Ascending aorta (tissue), 2 donors: ENCODE results near the gene RAB40C. TPM values are rescaled to one million over a fixed set of nuclear protein-coding genes. Genes with fewer than 3 reads are reported as not detected.
A peak's percentile ranks its signal among the peaks of the same experiment; 100 is the strongest.

Experiments
- DNase-seq, 2 donors: peaks; one replicate each; pipeline ENCODE4 v3.0.0-alpha.2; 2019; ENCODE audit warnings: low spot score in 2 of 2
- H3K27ac ChIP-seq, 2 donors: fragments of 200-600 bp; sonication (generic); one replicate each; pipeline ENCODE4 v1.5.1; 2016 to 2017; ENCODE audit warnings: mild to moderate bottlenecking in 1 of 2
- H3K27me3 ChIP-seq: fragments of 200-600 bp; sonication (generic); one replicate; pipeline ENCODE4 v1.5.1; 2017
- H3K36me3 ChIP-seq, 2 donors: fragments of 200-600 bp; sonication (generic); one replicate each; pipeline ENCODE4 v1.5.1; 2016
- H3K4me1 ChIP-seq, 2 donors: fragments of 200-600 bp; sonication (generic); one replicate each; pipeline ENCODE4 v1.5.1; 2016 to 2017; ENCODE audit warnings: mild to moderate bottlenecking in 1 of 2
- H3K4me3 ChIP-seq, 2 donors: fragments of 200-600 bp; sonication (generic); one replicate each; pipeline ENCODE4 v1.5.1; 2016 to 2017; ENCODE audit warnings: mild to moderate bottlenecking in 1 of 2
- H3K9me3 ChIP-seq, 2 donors: fragments of 200-600 bp; sonication (generic); one replicate each; pipeline ENCODE4 v1.5.1; 2016
- intact Hi-C: fragments of 100-400 bp; cut with DNase I; formaldehyde crosslinking; loops from one replicate; pipeline ENCODE4 v1.15.1; 2023
- total RNA-seq: library from RNA; depleted of rRNA; stranded (reverse); fragments of >200 nt; gene quantifications from one replicate; pipeline ENCODE4 v1.1.0, GENCODE V29; 2016
- TF ChIP-seq, protein P1 (sequence below), 3 experiments: fragments of 200-600 bp in 2 of 3; fragments of 450-650 bp in 1 of 3; sonication (generic) in 2 of 3; IDR thresholded peaks; one replicate each; pipeline ENCODE4 v1.5.1; 2016 to 2019; ENCODE audit warnings: antibody characterized with exemption in 3 of 3, mild to moderate bottlenecking in 1 of 3, moderate library complexity in 1 of 3

The RAB40C gene
- total RNA-seq, 1 donor from 2014 or later = 29.8 TPM

DNA sequence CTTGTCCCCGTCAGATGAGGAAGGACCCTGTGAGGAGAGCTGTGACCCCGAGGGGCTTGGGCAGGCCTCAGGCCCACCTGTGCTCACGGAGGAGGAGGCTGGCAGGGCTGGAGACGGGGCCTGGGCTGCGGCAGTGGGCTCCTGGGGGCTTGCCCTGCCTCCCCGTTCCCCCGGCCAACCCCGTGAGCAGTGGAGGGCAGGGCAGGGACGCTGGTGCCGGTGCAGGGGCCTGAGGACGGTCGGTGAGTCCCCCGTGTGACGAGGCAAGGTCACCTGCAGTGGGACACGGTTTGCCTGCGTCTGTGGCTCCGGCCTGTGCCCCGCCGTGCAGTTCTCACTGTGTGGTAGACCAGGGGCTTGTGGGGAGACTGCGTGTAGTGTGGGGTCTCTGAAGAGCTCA lies 69.8 kb downstream of the RAB40C start:
- intact Hi-C loops = loop anchor here (2.0 to 10.0 kb wide), 2 partner anchors 23 to 265 kb away; partner anchors contain the start of genes METTL26 and NME4
- TF ChIP-seq, protein P1, sequence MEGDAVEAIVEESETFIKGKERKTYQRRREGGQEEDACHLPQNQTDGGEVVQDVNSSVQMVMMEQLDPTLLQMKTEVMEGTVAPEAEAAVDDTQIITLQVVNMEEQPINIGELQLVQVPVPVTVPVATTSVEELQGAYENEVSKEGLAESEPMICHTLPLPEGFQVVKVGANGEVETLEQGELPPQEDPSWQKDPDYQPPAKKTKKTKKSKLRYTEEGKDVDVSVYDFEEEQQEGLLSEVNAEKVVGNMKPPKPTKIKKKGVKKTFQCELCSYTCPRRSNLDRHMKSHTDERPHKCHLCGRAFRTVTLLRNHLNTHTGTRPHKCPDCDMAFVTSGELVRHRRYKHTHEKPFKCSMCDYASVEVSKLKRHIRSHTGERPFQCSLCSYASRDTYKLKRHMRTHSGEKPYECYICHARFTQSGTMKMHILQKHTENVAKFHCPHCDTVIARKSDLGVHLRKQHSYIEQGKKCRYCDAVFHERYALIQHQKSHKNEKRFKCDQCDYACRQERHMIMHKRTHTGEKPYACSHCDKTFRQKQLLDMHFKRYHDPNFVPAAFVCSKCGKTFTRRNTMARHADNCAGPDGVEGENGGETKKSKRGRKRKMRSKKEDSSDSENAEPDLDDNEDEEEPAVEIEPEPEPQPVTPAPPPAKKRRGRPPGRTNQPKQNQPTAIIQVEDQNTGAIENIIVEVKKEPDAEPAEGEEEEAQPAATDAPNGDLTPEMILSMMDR (IDR thresholded peaks at IDR 0.05) = no peak
- H3K4me3 ChIP-seq = no peak overlapping the region
- H3K27me3 ChIP-seq = no peaks in the 10 kb centered on the region
- no peak for DNase-seq
- peaks cover 4 to 7% of the 10 kb centered on the region in 2 donors for H3K36me3 ChIP-seq
- H3K9me3 ChIP-seq = no peaks in the 10 kb centered on the region
- no peak overlapping the region for H3K27ac ChIP-seq
- H3K4me1 ChIP-seq = peaks cover 0 to 5% of the 10 kb centered on the region in 2 donors

DNA sequence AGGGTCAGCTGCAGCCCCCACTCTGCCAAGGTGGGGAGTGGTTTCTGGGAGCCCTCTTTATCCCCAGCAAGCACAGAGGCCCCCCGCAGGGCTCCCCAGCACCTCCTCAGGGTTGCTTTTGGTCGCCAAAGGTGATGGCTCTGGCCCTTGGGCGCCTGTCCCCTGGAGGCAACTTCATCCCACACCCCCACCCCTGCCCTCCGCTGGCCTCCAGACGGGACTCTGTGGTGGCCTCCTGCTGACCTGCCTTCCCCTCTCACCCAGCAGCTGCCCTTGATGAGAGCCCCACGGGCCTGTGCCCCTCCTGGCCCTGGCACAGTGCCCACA lies 70.2 kb downstream of the RAB40C start:
- Histone ChIP-seq H3K36me3 (peaks cover 3 to 7% of the 10 kb centered on the region in 2 donors), H3K27ac (peak overlapping the region; percentile 59 to 78), H3K4me3 (peak overlapping the region in 1 of 2 donors; percentile 46), H3K4me1 (peaks cover 0 to 5% of the 10 kb centered on the region in 2 donors), H3K9me3 (no peaks in the 10 kb centered on the region), H3K27me3 (no peaks in the 10 kb centered on the region)
- no peak for DNase-seq
- TF ChIP-seq, protein P1 (IDR thresholded peaks at IDR 0.05) = no peak
- intact Hi-C loops = loop anchor here (2.0 to 10.0 kb wide), 2 partner anchors 23 to 265 kb away; partner anchors contain the start of genes METTL26 and NME4

DNA sequence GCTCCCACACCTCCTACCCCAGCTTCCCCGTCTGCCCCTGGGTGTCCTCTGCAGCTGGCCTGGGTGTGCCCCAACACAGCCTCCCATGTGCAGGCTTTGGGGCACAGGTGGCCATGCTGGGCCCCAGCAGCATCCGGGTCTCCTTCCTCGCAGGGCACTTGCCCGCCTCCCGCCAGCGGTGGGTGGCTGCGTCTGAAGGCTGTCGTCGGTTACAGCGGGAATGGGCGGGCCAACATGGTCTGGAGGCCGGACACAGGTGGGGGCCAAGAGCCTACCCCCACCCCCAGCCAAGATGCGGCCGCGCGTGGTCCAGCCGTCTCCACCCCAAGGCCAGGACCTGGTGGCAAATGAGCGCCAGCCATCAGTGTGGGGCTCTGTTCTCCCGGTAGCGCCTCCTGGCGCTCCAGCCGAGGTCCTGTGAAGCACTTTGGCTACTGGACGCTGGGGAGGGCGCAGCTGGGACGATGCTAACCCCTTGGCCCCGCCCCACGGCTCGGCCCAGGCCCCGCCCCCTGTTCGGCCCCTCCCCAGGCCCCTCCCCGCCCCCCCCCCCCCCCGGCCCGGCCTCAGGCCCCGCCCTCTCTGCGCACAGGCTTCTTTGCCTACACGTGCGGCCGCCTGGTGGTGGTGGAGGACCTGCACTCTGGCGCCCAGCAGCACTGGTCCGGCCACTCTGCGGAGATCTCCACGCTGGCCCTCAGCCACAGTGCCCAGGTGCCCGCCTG lies 70.8 kb downstream of the RAB40C start:
- H3K27ac ChIP-seq = peak overlapping the region; percentile 59 to 78
- H3K27me3 ChIP-seq = no peaks in the 10 kb centered on the region
- peak in 1 of 2 donors; percentile 91 for DNase-seq
- H3K36me3 ChIP-seq = peaks cover 0 to 2% of the 10 kb centered on the region in 2 donors
- H3K9me3 ChIP-seq = no peaks in the 10 kb centered on the region
- intact Hi-C loops = loop anchor here (2.0 to 10.0 kb wide), 2 partner anchors 24 to 266 kb away; partner anchors contain the start of genes METTL26 and NME4
- TF ChIP-seq, protein P1 (IDR thresholded peaks at IDR 0.05) = peak; percentile 37 to 59 (median 38)
- H3K4me3 ChIP-seq = peak overlapping the region; percentile 15 to 46
- H3K4me1 ChIP-seq = peaks cover 0 to 5% of the 10 kb centered on the region in 2 donors

DNA sequence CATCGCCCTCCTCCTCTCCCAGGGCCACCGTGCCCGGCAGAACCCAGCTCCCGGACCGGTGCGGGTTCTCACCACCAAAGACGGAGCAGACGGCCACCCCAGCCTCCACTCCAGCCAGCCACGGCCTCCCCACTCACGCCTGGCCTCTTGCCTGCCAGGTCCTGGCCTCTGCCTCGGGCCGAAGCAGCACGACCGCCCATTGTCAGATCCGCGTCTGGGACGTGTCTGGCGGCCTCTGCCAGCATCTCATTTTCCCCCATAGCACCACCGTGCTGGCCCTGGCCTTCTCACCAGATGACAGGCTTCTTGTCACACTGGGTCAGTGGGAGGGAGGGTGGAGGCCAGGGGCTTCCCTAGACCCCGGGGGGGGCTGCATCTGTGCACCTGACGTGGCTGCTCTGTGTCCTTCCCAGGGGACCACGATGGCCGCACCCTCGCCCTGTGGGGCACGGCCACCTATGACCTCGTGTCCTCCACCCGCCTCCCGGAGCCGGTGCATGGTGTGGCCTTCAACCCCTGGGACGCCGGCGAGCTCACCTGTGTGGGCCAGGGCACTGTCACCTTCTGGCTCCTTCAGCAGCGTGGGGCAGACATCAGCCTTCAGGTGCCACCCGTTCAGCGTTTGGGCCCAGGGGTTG lies 71.4 kb downstream of the RAB40C start:
- H3K36me3 ChIP-seq = no peaks in the 10 kb centered on the region
- no peak for DNase-seq
- TF ChIP-seq, protein P1 (IDR thresholded peaks at IDR 0.05) = no peak
- no peak overlapping the region for H3K27ac ChIP-seq
- peaks cover 0 to 5% of the 10 kb centered on the region in 2 donors for H3K4me1 ChIP-seq
- H3K9me3 ChIP-seq = no peaks in the 10 kb centered on the region
- H3K4me3 ChIP-seq = peak overlapping the region; percentile 6 to 15
- no peaks in the 10 kb centered on the region for H3K27me3 ChIP-seq
- intact Hi-C loops = loop anchor here (2.0 to 10.0 kb wide), 2 partner anchors 25 to 267 kb away; partner anchors contain the start of genes METTL26 and NME4

DNA sequence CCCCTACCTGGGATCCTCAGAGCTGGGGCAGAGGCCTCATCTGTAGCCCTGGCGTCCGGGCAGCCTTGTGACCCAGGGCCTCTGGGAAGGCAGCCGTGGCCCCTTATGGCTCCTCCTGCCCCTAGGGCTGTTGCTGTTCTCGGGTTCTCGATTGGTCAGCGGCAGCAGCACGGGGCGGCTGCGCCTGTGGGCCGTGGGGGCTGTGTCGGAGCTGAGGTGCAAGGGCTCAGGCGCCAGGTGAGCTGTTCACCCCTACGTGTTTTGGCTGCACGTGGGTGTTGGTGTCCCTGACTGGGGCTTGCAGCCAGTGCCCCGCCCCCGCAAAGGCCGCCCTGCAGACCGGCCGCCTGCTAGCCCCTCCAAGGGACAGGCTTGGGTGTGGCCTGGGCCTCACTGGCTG lies 72.2 kb downstream of the RAB40C start:
- intact Hi-C loops = loop anchor here (10.0 kb wide), 1 partner anchor 267 kb away; the partner anchor contains the start of gene NME4
- DNase-seq = no peak
- no peaks in the 10 kb centered on the region for H3K36me3 ChIP-seq
- TF ChIP-seq, protein P1 (IDR thresholded peaks at IDR 0.05) = no peak
- H3K4me3 ChIP-seq = no peak overlapping the region
- H3K27me3 ChIP-seq = no peaks in the 10 kb centered on the region
- H3K9me3 ChIP-seq = no peaks in the 10 kb centered on the region
- H3K4me1 ChIP-seq = peaks cover 0 to 5% of the 10 kb centered on the region in 2 donors
- H3K27ac ChIP-seq = no peak overlapping the region
